Cortex of kidney (tissue), 1 donor: ENCODE data around the gene ADAMTSL3.

Source experiments
- DNase-seq: peaks from one replicate; lab custom pipeline; 2025; lab: John Stamatoyannopoulos, UW

The ADAMTSL3 gene

DNA sequence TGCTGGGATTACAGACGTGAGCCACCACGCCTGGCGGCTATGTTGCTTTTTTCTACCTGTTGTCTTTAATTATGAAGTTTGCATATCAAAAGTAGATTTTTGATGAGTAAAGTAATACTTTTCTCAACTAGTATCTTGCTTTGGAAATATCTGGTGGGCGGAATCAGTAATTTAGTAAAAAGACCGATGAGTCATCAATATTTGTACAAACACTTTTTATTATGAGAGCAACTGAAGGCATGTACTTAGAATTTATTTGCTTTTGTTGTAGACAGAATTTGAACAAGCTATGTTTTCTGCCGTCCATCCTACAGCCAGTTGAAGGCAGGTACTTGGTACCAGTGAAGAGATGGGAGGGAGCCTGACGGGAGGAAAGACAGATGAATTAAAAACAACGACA is 164.7 kb downstream of the ADAMTSL3 start:
- no peak for DNase-seq

DNA sequence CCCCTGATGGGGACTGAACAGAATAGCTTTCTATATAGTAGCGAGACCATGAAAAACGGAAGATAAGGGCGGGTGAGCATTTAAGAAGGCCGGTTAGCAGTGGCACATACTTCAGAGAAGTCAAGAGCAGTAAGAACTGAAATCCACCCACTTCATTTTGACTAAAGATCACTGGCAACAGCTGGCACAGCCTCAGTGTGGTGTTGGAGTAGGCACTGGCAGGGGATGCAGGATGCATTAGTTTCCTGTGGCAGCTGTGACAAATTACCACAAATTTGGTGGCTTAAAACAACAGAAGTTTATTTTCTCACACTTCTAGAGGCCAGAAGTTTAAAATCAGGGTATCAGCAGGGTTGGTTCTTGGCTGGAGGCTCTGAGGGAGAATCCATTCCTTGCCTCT is 176.5 kb downstream of the ADAMTSL3 start:
- DNase-seq, result no peak

DNA sequence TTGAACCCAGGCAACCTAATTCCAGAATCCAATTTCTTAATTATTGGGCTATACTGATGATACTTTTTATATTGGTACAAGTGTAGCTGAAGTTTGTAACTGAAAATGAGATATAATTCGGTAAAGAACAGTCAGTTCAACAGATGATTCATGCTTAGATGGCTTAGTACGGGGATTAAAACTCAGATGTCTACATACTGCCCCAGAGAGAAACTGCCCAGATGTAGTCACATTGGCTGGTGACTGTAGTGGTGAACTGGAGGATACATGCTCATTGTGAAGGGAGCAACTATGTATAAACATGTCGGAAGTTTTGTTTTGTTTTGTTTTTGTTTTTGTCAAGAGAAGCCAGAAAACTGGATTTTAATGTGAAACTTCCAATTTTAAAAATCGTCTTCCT is 179.6 kb downstream of the ADAMTSL3 start:
- no peak for DNase-seq

DNA sequence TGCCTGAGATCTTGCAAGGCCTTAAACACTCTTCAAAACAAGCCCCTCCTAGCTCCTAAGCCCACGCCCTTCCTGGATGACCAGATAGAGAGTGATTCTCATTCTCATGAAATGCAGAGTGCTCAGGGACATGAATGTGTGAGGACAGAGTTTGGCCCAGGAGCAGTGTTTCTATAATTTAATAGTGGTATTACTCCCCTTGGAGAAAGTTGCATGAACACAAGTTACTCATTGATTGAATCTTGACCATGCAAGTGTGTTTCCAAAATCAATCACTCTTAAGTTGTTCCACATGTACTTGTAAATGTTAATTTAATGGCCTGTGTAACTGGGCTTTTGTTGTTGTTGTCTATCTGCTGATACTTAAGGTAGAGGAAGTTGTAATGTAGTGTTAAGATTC is 181.6 kb downstream of the ADAMTSL3 start:
- DNase-seq, result no peak

DNA sequence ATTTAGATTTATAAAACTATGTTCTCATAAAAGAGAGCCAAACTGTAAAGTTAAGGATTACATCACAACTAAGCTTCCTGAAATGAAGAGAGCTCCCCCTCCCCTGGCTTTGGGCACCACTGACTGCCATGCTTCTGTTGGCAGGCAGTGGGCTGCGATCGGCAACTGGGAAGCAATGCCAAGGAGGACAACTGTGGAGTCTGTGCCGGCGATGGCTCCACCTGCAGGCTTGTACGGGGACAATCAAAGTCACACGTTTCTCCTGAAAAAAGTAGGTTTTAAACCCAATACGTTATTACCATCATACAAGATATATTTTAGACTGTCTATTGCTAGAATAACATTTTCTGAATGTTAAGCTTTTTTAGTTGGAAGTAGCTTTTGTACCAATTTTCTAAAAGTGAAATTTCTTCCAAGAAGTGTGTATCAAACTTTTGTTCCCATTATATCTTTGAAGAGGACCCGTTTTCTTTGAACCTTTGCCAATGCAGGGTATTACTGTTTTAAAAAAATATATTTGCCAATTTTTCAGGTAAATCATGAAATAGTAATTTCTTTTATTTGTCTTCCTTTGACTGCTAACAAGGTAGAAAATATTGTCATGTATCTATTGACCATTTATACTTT is 184.1 kb downstream of the ADAMTSL3 start:
- no peak for DNase-seq

DNA sequence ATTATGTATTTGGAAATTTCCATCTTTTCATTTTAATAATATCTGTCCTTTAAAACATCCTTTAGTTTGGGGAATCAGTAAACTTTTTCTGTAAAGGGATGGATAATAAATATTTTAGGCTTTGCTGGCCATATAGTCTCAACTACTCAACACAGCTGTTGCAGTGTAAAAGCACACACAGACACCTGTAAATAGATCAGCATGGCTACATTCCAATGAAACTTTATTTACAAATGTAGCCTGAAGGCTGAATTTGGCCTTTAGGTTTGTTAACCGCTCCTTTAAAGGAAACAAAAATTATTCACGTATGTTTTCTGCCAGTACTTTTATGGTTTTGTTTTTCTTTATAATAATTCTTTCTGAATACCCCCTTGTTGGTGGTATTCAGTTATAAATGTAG is 184.8 kb downstream of the ADAMTSL3 start:
- DNase-seq, result no peak

DNA sequence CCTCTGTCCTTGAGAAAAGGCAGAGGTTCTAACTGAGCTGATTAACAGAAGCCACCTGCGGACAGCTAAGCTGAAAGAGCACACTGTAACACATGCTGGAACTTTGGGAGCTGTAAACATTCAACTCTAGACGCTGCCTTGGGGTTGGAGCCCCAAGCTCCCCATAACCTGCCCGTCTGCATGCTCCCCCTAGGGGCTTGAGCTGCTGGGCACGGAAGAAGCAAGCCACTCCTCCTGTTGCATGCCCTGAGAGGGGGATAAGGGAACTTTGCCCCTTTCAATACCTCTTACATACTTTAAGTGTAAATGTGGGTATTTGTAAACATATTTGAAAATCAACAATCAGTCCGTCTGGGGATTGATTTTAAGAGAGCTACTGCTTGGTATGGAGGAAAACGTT is 188.4 kb downstream of the ADAMTSL3 start:
- DNase-seq, result no peak

DNA sequence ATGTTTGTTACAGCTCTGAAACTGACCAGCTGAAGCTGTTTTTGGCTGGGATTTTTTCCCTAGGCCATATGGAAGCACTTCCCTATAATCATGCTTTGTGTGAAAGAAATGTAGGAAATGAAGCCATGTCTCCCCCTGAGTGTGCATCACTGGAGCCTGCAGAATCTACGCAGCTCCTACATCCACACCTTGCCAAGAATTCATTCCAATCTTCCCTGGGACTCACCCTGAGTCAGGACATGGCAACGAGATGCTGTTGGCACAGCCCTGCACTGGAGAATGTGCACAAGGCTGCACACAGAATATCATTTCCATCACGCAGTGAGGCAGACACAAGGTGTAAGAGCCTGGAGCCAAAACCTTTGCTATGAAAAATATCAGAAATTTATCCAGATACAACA is 189.5 kb downstream of the ADAMTSL3 start:
- DNase-seq, result no peak

DNA sequence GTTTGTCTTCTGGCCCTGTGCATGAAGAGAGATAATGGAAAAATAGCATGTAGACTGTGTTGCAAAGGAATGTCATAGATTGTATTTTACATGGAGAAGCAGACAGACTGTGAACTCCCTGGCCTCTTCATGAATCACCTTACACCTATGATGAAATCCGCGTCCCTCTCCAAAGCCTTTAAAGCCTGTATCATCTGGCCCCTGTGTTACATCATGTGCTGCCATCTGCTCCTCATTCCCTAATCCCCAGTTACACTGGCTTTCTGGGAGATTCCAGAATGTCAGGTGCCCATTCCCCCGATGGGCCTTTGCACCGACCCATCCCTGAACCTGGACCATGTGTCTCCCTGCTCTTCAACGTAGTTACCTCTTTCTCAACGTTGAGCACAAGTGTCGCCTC is 190.8 kb downstream of the ADAMTSL3 start:
- DNase-seq, result no peak

DNA sequence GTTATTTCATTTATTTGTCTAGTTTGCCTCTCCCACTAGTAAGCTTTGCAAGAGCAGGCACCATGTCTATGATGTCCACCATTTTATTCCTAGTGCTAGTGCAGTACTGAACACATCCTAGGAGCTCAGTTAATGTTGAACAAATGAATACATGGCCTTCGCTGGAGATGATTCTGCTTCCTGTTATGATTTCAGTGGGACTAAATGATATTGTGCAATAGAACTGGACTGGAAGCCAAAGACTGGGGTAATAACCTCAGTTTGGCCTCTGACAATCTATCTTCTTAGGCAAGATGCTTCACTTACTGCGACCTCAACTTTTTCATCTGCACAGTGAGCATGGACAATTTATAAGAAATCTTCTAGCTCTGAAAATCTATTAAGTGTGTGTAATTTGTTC is 191.3 kb downstream of the ADAMTSL3 start:
- no peak for DNase-seq

DNA sequence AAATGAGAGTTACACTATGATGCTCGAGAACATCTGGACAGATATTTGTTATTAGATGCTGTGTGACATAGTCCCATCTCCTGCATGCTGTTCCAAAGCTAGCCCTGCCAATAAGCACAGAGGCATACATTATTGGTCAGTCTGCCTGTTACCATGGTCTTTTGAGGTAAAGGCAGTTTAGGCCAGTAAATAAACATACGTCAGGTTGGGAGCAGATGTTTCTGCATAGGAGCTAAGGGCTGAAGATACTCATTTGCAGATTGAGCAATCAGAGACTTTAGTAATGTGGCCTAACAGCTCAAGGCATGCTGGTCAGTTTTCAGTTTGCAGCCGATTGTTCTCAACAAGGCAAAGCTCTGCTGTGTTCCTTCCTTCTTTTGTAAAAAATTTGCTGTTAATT is 192.9 kb downstream of the ADAMTSL3 start:
- no peak for DNase-seq

DNA sequence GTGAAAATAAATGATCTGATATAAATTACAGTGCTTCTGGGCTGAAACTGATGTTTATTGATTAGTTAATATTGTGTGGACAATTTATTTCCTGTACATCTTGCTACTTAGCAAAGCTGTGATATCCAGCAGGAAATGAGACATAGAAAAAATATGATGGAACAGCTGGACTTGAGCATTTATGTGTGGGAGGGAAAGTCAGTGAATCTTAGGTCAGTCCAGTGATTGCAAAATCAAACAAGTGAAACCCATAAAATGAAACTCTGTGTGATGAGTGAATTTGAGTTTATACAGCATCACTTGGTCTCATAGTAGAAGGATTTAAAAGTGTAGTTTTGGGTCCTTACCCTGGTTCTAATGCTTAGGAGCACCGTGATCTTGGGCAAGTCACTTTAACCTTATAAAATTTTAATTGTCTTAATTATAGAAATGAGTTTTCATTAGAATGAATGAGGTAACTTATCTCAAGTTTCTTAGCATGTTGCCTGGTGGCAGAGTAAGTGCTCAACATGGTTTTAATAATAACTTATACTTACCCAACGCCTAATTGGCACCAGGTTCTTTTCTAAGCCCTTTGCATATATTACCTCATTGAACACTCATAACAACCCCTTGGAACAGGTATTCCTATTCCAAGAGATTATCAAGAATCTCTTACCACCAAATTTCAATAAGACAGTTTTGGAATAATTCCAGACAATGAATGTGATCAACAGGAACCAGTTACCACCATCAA is 194.6 kb downstream of the ADAMTSL3 start:
- DNase-seq, result no peak

DNA sequence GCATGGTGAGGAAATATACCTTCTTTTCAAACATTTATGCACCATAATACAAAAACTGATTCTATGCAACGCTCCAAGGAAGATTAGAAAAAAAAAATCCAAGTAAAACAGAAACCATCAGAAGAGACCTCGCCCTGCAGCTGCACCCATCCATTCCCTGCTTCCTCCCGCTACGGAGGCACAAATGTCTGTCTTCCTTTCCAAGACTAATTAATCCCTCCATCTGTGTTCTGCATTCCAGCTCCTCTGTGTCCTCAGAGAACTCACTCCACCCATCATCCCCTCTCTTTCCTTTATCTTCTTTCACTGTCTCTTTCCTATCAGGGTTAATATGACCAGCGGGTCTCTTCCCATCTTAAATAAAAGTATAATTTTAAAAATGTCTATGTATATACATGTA is 196.1 kb downstream of the ADAMTSL3 start:
- DNase-seq, result no peak

DNA sequence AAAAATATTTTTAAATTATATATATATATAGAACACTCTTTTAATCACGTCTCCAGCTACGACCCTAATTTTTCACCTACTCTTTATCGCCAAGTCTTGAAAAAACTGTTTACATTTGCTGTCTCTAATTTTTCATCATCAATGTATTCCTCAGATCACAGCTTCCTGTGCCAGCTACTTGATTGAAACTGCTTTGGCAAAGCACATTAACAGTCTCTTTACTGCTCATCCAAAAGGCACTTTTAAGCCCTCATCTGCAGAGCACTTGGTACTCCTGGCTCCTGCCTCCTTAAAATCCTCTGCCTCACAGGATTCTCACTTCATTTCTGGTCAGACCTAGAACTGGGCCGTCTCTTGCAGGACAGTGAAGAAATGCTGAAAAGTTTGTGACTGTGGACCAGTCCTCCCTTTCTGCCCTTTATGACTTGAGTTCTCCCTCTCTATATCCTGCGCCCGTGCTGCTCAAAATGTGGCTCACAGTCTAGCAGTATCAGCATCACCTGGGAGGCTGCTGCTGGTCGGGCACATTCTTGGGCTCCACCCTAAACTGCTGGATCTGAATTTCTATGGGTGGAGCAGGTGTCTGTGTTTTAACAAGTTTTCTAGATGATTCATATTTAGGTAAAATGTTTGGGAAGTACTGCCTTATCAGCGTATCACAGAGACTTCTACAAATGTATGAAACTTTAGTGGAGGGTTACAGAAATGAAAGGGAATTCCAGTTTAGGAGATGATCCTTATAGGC is 196.8 kb downstream of the ADAMTSL3 start:
- no peak for DNase-seq

DNA sequence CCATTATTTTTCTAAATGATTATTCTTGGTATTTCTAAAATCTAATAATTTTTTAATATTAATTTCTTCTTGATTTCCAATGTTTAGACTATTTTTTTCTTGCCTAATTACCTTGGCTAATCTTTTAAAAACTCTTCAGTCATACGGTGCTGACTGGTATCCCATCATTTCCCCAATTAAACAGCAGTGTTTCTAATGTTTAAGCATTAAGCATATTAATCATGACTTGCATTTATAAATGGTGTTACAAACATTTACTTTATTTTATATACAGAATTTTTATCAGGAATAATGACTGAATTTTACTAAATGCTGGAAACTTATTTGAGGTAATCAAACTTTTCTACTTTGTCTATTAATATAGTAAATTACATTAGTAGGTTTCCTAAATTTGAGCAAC is 199.3 kb downstream of the ADAMTSL3 start:
- no peak for DNase-seq

DNA sequence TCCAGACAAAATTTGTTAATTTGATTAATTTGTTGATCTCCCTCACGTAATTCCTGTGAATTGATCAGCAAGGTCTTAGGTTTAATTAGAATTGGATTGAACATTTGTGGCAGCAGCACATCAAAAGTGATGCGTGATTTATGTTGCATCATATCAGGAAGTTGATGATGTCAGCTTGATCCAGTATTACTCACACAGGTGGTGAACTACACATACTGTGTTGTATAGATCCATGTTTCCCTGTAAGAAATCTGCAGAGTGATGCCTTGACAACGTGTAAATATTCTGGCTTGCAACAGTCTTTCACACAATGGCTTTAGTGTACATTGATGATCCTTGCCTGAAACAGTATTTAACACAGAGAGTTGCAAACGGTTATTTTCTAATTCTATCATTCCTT is 200.4 kb downstream of the ADAMTSL3 start:
- no peak for DNase-seq

DNA sequence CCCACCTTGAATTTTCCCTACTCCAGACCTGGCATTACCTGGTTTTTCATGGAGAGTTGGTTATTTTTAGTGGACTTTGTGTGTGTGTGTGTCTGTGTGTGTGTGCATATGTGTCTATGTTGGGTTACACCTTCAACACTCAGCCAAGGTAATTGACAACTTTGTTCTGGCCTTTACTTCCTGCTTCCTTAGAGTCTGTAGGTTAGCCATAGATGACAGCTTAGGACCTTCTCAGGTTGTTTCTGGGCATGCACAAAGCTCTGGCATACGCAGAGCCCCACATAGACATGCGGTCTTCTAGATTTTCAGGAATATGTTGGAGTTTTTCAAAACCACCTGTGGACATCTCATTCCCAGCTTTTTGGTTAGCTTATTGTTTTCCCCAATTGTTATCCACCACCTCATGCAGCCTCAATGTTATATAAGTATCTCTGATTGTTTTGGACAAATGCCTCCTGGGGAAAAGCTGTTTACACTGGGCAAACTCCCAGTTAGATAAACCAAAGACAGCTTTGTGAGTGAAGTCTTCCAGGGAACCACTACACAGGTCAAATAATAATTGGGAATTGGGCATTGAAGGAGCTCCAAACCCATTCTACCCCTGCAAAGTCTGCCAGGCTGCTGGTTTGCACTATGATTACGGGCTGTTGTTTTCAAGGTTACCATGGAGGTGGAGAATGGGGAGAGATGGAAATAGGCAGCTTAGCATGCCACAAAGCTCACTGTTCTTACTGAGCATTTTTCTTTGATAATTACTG is 201.2 kb downstream of the ADAMTSL3 start:
- DNase-seq, result no peak

DNA sequence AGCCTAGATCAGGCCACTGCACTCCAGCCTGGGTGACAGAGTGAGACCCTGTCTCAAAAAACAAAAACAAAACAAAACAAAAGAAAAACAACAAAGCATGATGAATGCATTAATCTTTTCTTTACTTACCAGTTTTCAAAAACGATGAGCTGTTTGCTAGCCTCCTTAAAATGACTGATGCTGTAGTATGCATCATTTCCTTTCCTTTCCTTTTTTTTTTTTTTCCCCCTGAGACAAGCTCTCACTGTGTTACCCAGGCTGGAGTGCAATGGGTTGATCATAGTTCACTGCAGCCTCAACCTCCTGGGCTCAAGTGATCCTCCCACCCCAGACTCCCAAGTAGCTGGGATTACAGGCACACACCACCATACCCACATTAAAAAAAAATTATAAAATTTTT is 202.0 kb downstream of the ADAMTSL3 start:
- no peak for DNase-seq

DNA sequence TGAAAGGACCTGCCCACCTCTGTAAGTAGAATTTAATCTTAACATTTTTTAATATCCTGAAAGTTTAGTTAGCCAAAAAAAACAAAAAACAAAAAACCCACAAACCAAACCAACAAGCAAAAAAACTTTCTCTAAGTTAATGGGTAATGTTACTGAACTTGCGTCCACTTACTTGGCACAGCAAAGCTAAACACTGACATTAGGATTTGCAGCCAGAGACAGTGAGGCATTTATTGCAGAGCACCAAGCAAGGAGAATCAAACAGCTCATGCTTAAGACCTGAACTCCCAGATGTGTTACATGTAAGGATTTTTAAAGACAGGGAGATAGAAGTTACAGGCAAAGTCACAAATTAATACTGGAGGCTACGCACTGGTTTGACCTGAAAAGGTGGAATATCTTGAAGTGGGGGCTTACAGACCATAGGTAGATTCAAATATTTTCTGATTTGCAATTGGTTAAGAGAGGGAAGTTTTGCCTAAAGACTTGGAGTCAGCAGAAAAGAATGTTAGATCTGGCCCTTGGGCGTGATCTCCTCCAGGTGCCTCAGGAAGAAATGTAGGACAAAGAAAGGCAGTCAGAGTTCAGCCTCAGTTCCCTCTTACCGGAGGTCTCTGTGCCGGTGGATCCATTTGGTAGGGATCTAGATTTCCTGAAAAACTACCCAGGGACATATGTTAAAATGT is 205.0 kb downstream of the ADAMTSL3 start:
- DNase-seq, result no peak

DNA sequence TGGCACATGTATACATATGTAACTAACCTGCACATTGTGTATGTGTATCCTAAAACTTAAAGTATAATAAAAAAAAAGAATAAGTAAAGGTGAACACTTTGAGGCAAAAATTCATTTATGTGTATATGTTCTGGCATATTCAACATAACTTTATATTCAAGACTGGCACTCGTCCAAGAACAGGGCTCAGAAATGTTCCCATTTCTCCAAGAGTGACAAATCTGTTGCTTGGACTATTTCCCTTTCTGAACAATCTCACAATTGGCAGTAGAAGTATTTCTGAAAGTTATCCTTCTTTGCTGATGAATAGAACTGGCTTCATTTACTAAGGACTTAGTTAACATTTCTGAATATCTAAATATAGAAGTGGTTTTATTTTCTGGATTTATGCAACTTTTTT is 212.8 kb downstream of the ADAMTSL3 start:
- DNase-seq, result no peak

DNA sequence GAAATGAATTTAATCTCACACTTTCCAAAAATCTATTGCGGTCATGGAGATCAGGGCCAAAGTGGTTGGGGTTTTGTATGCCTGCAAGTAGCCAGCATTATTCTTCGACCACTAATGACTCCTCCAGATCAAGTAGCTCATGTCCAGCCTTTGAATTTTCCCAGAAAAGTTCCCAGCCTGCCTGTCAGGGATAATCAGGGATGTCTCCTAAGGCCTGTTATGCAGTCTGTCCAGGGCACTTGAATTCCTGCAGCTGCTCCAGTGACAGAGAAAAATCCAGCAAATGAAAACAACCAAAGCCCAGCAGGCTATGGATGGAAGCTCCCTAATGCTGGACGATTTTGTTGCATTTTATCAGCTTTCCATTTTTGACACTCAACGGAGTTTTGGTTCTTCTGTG is 215.4 kb downstream of the ADAMTSL3 start:
- no peak for DNase-seq
